Measurements from ENCODE around the gene PRDM1.

The PRDM1 gene

DNA sequence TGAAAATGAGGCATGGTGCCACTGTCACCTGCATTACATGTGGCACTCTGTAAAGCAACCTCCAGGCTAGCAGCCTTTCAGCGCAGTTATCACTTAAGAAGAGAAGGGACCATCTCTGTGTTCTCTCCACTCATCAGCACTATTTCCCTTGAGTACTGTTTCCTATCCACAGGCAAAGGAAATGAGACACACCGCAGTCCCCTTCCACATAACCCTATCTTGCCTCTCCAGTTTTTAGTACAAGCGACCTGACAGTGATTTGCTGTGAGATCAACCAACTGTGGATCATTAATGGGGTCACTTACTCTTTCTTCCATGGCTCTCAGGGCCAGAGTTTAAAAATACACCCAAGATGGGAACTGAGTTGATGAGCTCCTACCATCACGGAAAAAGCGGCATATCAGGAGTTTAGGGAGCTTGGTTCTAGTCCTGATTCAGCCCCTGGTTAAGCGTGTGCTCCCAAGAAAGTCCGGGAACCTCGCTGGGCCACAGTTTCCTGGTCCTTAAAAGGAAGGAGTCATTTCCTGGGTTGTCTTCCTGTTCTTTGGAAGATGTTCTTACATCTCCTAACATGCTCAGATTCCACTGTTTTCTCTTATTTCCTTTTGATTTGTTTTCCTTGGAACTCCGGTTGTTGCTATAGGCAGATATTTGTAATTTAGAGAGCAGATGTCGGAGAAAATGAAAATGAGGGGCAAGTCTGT, 27.3 kb downstream of the PRDM1 start:
- in situ Hi-C loops (cut with HindIII; ENCODE audit: low sequenced_read_pairs): no loop called here

DNA sequence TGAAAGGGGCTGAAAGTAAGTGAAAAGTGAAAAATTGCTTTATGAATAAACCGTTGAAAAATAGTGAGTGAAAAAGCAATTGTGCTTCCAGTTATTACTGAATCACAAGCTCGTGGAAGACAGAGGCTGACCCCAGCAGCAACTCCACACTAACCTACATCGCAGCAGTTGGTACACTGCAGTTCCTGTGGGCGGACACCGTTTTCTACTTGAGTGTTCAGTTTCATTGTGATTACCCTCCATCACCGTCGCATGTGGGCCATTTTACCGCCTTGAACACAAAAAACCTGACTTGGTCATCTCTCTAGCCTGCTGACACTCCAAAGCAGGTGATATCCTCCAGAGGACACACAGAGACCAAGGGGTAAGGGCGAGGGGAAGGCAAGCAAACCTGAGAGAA, 28.4 kb downstream of the PRDM1 start:
- in situ Hi-C loops (cut with HindIII; ENCODE audit: low sequenced_read_pairs): no loop called here

DNA sequence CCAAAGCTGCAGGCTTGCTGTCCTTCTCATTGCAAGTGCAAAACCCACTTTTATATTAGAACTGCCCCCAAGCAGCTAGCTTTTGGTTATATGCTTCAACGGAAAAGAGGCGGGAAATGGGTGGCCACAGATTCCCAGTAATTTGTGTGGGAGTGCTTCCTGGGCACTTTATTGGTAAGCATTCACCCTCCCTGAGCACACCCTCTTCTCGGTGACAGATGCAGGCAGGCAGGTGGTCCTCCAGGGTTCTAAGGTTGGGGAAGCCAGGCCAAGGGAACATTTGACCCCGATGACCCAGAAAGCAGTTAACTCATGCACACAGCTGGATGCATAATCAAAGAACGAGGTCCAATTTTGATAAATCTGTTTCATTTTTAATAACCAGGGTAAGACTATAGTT, 29.1 kb downstream of the PRDM1 start:
- in situ Hi-C loops (cut with HindIII; ENCODE audit: low sequenced_read_pairs): no loop called here

DNA sequence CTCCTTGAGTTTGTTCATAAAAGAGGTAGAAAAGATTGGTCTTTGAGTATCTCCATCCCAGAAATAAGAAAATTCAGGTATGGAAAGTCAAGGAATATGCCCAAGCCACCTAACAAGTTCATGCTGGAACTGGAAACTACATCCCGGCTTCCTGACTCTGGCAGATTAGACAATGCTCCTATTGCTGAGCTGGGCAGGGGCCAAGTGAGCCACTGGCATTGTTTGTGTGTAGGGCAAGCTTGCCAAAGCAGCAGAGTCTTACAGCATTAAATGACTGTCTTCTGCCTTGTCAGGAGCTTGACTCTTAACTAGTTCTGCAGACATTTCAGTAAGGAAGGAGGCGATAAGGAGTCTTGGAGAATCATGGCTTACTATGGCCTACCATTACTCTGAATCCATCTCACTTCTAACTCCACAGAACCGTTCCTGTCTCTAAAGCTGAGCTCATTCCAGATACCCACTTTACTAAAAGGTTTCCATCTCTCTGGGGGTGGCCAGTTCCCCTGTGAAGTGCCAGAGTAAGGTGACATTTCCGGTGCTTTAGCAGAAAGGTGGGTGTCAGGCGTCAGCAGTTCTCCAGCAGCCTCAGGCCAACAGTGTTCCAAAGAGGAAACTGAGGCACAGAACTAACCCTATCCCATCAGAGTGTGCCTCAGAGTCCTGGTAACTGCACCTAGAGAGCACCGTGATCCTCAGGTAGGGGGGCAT, 30.1 kb downstream of the PRDM1 start:
- in situ Hi-C loops (cut with HindIII; ENCODE audit: low sequenced_read_pairs): no loop called here

DNA sequence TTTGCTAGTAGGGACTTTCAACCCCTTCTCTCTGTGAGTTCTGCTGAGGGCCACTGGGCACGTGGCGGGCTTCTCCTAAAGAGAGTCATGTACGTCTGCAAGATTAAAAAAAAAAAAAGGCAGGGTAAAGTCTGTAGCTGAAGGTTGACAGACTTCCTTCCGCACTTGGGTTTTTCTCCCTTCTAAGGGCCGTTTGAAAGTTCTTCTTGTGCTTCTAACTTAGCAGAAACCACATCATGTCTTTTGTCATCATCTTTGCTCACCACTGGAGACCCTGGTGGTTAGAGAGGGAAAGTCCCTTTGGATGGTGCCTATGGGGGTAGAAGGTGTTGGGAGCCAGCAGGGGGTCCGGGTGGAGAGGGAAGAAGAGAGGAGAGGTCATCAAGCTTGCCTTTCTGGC, 31.4 kb downstream of the PRDM1 start:
- in situ Hi-C loops (cut with HindIII; ENCODE audit: low sequenced_read_pairs): no loop called here

DNA sequence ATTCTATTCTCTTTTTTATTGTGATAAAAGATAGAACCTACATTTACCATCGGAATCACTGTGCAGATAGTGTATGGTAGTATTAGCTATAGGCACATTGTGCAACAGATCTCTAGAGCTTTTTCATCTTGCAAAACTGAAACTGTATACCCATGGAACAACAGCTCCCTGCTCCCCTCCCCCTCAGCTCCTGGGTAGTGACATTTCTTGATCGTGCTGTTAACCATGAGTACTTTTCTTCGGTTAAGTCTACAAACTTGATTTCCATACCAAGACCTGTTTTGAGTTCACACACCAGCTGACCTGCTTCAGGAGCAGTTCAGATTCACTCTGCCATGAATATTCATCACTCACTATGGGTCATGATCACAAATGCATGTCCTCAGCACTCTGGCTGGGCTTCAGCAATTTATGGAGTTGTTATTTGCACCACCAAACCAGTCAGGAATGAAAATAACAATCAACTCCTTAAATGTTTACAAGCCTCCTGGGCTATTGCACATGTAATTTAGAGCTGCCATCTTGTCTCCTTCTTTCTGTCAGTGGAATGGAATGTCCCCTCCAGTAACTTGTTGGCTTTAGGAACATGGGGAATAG, 32.8 kb downstream of the PRDM1 start:
- in situ Hi-C loops (cut with HindIII; ENCODE audit: low sequenced_read_pairs): no loop called here

DNA sequence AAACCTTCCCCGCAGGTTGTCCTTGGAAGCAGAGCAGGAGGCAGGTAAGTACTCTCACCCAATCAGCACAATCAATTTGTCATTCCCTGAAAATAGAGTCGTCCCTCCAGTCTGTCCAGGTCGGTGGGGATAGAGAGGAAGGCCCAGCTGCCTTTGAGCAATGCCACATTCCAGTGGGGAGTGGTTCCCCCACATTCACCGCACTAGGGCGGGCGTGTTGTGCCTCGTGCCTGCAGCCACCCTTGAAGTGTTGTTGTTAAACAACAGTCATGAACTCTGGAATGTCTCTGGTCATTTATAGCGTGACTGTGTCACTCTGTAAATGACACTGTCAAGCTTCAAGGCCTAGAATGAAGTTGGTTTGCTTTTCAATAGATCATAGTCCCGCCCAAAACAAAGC, 33.4 kb downstream of the PRDM1 start:
- in situ Hi-C loops (cut with HindIII; ENCODE audit: low sequenced_read_pairs): no loop called here

DNA sequence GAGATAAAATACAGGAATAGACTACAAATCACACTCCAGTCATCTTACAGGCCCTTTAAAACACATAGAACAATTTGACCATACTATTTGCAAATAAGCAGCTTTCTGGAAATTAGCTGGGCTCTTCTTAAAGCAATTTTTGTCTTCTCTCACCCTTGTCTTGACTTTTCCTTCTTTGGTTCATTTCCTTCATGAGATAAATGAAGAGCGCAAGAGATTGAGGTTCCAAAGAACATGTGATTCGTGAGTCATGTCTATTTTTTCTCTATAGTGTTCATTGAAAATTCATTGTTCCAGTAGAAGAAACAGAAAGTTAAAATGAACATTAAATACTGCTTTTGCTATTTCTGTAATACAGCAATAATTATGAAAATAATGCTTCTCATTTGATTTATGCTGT, 33.9 kb downstream of the PRDM1 start:
- in situ Hi-C loops (cut with HindIII; ENCODE audit: low sequenced_read_pairs): no loop called here

DNA sequence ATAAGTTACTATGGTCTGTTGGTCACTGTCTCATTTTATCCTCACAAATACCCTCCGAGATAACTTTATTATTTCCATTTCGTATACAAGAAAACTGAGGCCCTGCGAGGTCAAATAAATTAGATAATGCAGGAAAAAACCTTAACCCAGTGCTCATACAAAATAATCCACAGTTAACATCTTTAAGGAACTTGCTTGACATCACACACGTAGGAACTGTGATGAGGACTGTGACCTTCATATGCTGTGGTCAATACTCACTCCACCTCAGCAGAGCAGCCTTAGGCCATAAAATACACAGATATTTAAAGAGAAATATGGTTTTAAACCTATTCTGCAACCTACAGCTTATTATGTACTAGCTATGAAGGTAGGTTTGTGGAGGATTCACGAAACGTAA, 34.3 kb downstream of the PRDM1 start:
- in situ Hi-C loops (cut with HindIII; ENCODE audit: low sequenced_read_pairs): no loop called here

DNA sequence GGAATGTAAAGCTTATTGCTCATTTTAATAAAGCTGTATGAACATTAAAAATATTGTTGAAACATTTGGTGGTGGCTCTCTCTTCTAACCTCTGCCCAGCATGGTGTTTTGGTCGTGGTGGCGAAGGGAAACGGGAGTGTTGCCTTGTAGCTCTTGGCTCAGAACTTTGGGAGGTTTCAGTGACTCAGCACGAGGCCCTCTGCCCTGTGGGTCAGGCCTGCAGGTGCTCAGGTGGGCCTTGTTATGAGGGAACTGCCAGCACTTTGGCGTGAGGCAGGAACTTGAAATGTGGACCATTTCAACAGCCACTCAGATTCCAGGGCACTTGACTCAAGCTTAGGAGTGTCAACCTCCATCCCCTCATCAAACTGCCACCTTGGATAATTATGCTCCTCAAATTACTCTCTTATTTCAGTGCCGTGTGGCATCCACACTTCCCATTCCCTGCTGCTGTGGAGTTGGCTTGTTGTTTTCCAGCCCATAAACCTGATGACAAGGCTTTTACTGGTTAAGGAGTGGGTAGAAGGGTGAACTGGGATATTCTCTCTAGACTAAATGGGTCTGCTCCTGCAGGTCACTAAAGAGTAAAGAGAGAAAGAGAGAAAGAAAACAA, 36.3 kb downstream of the PRDM1 start:
- in situ Hi-C loops (cut with HindIII; ENCODE audit: low sequenced_read_pairs): no loop called here

DNA sequence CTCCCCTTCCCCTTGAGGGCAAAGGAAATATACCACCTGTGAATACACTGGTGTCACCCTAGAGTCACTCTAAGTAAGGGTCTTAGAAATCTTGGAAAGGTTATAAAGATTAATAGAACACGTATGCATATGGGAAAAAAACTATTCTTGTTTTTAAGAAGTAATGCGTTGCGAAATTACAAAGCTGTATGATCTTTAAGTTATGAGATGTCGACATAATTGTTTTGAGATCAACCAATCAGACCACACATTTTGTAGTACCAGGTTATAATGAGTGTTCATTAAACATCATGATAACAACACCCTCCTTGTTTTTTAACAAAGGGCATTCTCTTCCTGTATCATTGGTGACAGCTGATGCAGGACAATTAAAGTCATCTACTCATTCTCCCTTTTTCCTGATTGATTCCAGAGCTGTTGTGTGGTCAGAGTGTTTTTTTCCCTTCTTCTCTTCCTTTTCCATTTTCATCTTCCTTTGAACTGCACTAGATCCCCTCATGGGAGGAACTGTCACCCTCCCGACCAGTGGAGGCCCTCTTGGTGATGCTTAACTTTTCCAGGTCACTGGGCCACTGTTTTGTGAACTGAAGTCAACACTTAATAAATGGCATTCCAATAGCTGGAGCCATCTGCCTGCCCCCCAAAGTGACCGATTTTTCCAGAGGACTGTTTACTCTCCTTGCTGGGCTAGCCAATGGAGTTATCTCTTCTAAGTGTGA, 37.0 kb downstream of the PRDM1 start:
- in situ Hi-C loops (cut with HindIII; ENCODE audit: low sequenced_read_pairs): no loop called here

DNA sequence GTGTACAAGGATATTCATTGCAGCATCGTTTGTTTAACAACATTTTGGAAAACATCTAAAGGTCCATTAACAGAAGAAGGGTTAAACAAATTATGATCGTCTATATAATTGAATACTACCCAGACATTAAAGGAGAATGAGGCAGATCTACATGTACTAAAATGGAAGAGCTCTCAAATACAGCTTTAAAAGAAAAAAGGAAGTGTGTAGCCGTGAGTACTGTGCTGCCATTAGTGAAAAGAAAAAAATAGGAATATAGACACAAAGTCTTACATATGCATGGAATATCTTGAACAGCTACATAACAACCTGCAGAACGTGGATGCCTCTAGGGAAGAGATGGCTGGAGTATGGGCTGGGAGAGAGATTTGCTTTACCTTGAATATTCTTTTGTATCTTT, 37.9 kb downstream of the PRDM1 start:
- in situ Hi-C loops (cut with HindIII; ENCODE audit: low sequenced_read_pairs): no loop called here

DNA sequence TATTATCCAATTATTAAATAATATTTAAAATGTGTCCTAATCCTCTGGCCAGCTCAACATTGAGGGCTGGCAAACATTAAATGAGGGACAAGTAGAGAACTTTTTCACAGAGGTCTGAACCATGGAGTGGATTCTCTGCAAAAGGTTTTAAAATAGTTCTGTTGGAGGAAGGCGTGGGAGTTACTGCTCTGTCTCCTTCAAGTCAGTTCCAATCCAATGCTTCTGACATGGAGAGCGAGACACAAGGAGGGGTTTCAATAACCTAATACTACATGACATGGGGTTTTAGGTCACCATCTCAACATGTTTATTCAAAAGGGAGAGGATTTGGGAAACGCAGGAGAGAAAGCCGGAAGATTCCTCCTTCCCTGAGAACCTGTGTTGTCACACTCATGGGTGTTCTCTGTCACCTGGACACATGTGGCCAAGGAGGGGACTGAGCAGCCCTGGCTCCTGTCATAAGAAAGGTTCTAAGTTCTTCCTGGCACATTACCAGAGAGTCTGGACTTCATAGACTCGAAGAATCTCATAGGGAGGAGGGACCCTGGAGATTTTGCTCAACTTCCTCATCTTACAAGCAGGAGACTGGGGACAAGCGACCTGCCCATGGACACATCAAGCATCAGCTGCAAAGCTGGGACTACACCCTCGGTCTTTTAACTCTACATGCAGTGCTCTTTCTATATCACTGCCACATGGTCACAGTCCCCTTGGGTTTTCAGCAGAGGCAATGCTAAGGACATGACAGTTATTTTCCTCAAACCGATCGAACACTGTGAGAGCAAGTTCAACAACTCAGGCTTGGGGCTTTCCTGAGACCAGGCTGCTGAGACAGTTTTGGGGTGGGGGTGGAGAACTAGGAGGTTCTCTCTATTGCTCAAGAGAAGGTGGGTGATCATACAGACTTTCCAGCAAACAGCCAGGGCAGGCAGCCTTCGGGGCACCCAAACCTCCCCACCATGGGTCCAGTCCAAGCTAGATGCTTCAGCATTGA, 38.6 kb downstream of the PRDM1 start:
- in situ Hi-C loops (cut with HindIII; ENCODE audit: low sequenced_read_pairs): no loop called here

DNA sequence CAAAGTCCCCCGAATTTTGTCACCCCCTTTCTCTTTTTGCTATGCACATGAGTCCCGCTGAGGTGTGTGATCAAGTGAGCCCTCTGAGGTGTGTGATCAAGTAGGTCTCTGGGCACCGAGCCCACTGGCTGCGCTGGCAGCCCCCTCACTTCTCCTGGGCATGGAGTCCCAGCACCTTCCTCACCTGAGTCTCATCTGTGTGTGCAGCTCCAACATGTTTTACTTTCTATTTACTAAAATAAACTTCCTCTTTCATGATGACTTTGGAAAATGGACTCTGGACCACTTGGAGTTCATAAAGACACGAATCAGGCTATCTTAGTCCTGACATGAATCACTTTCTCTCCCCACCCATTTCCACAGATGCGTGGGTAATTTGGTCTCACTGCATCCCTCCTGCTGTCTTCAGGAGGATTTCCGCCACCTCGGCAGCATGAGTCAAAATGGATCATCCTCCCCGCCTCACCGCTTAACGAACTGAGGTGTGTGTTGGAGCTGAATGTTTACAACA, 39.8 kb downstream of the PRDM1 start:
- in situ Hi-C loops (cut with HindIII; ENCODE audit: low sequenced_read_pairs): no loop called here

DNA sequence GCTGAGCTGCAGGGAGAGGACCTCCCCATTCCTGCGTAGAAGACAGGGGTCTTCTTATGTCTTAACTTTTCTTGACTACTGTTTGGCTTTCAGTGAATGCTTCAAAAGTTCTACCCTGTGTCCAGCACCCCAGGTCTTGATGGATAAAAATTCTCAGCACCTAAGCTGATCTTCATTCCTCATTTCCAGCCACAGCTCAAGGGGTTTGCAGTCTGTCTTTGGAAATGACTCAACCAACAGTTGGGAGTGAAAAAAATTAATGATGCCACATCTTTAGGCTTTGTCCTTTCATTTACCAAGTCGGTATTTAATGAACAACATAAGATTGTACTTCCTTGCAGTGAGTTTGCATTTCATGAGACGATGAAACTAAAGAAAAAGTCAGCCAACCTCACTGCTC, 40.3 kb downstream of the PRDM1 start:
- in situ Hi-C loops (cut with HindIII; ENCODE audit: low sequenced_read_pairs): no loop called here

DNA sequence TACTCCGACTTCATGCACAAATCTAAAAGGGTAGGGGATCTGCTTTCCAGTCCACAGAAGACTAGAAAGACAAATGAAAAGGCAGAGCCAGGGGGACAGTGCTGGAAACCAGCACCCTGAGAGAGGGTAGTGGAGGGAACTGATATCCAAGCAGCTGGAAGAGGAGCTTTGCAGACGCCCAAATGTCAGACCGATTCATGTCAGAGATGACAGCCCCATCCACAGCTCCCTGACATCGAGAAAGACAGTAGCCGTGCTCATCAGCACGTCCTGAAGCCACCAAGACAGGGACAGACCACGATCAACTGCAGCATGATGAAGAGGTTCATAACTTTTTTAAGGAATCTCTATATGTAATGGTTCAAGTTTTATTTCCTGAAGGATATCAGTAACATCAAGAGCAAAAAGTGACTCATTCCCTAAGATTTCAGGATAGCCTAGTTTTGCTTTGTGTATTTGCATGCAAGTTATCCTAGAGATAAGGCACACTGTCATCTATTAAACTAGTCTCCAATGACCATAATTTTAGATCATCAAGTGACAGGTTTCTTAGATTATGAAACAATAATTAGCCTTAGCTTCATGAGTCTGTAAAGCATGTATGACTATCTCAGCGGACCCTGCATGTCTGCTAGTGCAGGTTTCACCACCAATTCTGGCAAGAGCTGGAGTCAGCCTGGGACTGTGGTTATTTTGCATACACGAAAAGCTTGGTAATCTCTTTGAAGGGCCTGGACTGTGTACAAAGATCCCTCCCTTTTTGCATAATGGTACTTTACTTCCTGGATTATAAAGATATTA, 43.0 kb downstream of the PRDM1 start:
- in situ Hi-C loops (cut with HindIII; ENCODE audit: low sequenced_read_pairs): no loop called here

DNA sequence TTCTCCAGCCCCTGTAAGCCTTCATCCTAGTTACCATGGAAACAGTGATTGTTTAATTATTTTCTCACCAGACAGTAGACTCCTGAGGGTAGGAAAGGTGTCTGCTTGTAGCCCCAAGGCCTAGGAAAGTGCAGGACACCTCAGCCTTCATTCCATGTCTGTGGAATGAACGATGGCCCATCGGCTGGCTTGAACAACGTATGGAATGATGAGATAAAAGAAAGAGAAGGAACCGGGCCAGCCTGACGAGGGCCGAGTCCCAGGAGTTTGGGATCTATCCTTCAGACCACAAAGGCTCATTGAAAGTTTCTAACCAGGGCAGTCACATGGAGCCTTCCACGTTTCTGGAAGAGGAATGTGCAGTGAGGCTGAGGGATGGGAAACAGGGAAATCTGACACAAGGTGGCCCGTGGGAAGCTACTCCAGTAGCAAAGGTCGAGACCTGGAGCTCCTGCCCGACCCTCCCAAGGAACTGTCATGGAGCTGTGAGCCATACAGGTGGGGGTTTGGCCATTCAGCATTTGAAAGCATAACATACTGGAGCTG, 46.1 kb downstream of the PRDM1 start:
- in situ Hi-C loops (cut with HindIII; ENCODE audit: low sequenced_read_pairs): no loop called here

DNA sequence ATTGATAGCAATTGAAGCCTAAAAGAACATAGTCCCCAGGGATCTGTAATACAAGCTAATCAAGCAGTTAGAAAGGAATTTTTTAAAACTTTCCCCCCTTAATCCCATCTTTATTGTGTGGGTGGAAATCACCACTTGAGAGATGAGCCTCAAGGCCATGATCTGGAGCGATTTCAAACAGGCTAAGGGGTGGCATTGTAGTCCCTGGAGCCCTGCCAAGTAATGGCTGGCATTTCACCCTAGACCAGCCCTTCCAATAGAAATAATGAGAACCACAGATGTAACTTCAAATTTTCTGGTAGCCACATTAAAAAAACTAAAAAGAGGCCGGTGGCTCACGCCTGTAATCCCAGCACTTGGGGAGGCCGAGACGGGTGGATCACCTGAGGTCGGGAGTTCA, 46.9 kb downstream of the PRDM1 start:
- in situ Hi-C loops (cut with HindIII; ENCODE audit: low sequenced_read_pairs): no loop called here
